Smooth muscle cell (in vitro differentiated cells): ENCODE measurements around the gene KCNV2. TPM values are rescaled to one million over a fixed set of nuclear protein-coding genes. Genes with fewer than 3 reads are reported as not detected.

Experiments
- DNase-seq: peaks from one replicate; lab custom pipeline; 2025; ENCODE audit not compliant: unreplicated experiment; lab: John Stamatoyannopoulos, UW
- H2AFZ ChIP-seq: fragments of 200-600 bp; sonication (generic); 2 replicates; pipeline ENCODE4 v1.6.0; 2016; ENCODE audit warnings: antibody characterized with exemption, low read depth, mild to moderate bottlenecking
- H3F3A ChIP-seq: fragments of 200-600 bp; sonication (generic); 2 replicates; pipeline ENCODE4 v1.6.0; 2017; ENCODE audit warnings: antibody characterized with exemption, low read depth
- H3K27ac ChIP-seq: fragments of 200-600 bp; sonication (generic); 2 replicates; pipeline ENCODE4 v1.5.1; 2016; ENCODE audit warnings: low read depth, mild to moderate bottlenecking
- H3K27me3 ChIP-seq: fragments of 200-600 bp; sonication (generic); 2 replicates; pipeline ENCODE4 v1.6.1; 2016; ENCODE audit warnings: low read depth, mild to moderate bottlenecking
- H3K36me3 ChIP-seq: fragments of 200-600 bp; sonication (generic); 2 replicates; pipeline ENCODE4 v1.5.1; 2016; ENCODE audit warnings: low read depth
- H3K4me1 ChIP-seq: fragments of 200-600 bp; sonication (generic); 2 replicates; pipeline ENCODE4 v1.5.1; 2016; ENCODE audit warnings: low read depth
- H3K4me2 ChIP-seq: fragments of 200-600 bp; sonication (generic); 2 replicates; pipeline ENCODE4 v1.6.0; 2016; ENCODE audit warnings: mild to moderate bottlenecking
- H3K4me3 ChIP-seq: fragments of 200-600 bp; sonication (generic); 2 replicates; pipeline ENCODE4 v1.5.1; 2016; ENCODE audit warnings: mild to moderate bottlenecking
- H3K79me2 ChIP-seq: fragments of 200-600 bp; sonication (generic); 2 replicates; pipeline ENCODE4 v1.6.0; 2016; ENCODE audit warnings: low read depth, mild to moderate bottlenecking
- H3K9ac ChIP-seq: fragments of 200-600 bp; sonication (generic); 2 replicates; pipeline ENCODE4 v1.6.0; 2016; ENCODE audit warnings: low read depth
- H3K9me3 ChIP-seq: fragments of 200-600 bp; sonication (generic); replicated peaks from 2 replicates; pipeline ENCODE4 v1.5.1; 2016; ENCODE audit warnings: low read depth
- H4K20me1 ChIP-seq: fragments of 200-600 bp; sonication (generic); 2 replicates; pipeline ENCODE4 v1.6.0; 2016; ENCODE audit warnings: low read depth
- WGBS: methylation state at CpG from one replicate; pipeline ENCODE4 v1.1.7; 2016; ENCODE audit warnings: low lambda C conversion rate; 5-methylcytosine and 5-hydroxymethylcytosine counted together
- polyA plus RNA-seq: library from polyadenylated mRNA; unstranded; fragments of >200 nt; fragmentation: Nextera tagmentation; extraction: Ambion mirVana; gene quantifications from 2 replicates; pipeline ENCODE4 v1.2.1, GENCODE V29; 2016
- total RNA-seq: library from RNA; depleted of rRNA; stranded (reverse); fragments of >200 nt; gene quantifications from 2 replicates; pipeline ENCODE4 v1.2.3, GENCODE V29; 2014
- TF ChIP-seq, protein P1 (sequence below): fragments of 200-600 bp; sonication (generic); IDR thresholded peaks from 2 replicates; pipeline ENCODE4 v1.5.1; 2017; ENCODE audit warnings: borderline replicate concordance, mild to moderate bottlenecking, antibody characterized with exemption; ENCODE audit not compliant: insufficient read depth, poor library complexity, severe bottlenecking

Gene KCNV2
- total and polyA plus RNA-seq, 2 experiments from 2014 or later, result not detected

DNA sequence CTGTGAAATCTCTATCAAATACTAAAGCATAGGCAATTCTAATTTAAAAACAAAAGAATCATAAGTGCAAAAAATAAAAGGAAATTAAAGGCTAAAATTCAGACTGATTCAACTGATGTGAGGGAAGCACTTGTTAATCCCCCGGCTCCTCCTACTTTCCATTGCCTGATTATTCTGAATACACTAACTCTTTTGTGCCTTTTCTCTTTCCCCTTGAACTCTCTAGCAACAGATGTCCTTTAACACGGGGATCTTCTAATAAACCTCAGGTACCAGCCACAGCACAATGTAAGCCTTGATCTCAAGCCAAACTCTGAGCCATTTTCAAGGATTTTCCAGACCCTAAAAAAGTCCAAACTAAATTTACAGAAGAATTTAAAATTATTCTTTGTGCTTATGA is 61.5 kb downstream of the KCNV2 start:
- H3F3A ChIP-seq, result no peaks in the 10 kb centered on the region
- no peak overlapping the region for H3K4me3 ChIP-seq
- no peak overlapping the region for H3K9ac ChIP-seq
- H3K36me3 ChIP-seq, result peaks cover 41% of the 10 kb centered on the region
- no peak overlapping the region for H3K4me2 ChIP-seq
- H3K27ac ChIP-seq, result no peak overlapping the region
- peaks cover 7% of the 10 kb centered on the region for H3K9me3 ChIP-seq
- no peaks in the 10 kb centered on the region for H3K27me3 ChIP-seq
- no peaks in the 10 kb centered on the region for H4K20me1 ChIP-seq
- no peak for DNase-seq
- TF ChIP-seq, protein P1, sequence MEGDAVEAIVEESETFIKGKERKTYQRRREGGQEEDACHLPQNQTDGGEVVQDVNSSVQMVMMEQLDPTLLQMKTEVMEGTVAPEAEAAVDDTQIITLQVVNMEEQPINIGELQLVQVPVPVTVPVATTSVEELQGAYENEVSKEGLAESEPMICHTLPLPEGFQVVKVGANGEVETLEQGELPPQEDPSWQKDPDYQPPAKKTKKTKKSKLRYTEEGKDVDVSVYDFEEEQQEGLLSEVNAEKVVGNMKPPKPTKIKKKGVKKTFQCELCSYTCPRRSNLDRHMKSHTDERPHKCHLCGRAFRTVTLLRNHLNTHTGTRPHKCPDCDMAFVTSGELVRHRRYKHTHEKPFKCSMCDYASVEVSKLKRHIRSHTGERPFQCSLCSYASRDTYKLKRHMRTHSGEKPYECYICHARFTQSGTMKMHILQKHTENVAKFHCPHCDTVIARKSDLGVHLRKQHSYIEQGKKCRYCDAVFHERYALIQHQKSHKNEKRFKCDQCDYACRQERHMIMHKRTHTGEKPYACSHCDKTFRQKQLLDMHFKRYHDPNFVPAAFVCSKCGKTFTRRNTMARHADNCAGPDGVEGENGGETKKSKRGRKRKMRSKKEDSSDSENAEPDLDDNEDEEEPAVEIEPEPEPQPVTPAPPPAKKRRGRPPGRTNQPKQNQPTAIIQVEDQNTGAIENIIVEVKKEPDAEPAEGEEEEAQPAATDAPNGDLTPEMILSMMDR, result no peak
- H3K79me2 ChIP-seq, result no peaks in the 10 kb centered on the region
- WGBS, result 98% methylated on average over 2 of the region's 2 CpGs
- no peaks in the 10 kb centered on the region for H3K4me1 ChIP-seq
- H2AFZ ChIP-seq, result no peak overlapping the region

Other genes with a start within 250 kb of the KCNV2 start
- 25.2 and 37.5 TPM in 2 replicates for gene VLDLR, start 95.7 kb upstream of the KCNV2 start, total RNA-seq
- gene VLDLR, start 95.7 kb upstream of the KCNV2 start, polyA plus RNA-seq, result 14.1 and 20.0 TPM in 2 replicates
- gene PUM3, start 126.6 kb downstream of the KCNV2 start, total RNA-seq, result 32.1 and 40.3 TPM in 2 replicates
- gene PUM3, start 126.6 kb downstream of the KCNV2 start, polyA plus RNA-seq, result 32.3 and 38.8 TPM in 2 replicates